ENCODE measurements around the gene IGFBP4. TPM values are rescaled to one million over a fixed set of nuclear protein-coding genes. Genes with fewer than 3 reads are reported as not detected.

IGFBP4 gene
- total and polyA plus RNA-seq, 12 donors, result 65.1 to 301 (median 128) TPM

GRCh38 chr17:40499551-40500189, 56.4 kb downstream of the IGFBP4 start:
- 12 to 16% methylated on average over 17 of the region's 17 CpGs for WGBS, 2 donors
- DNase-seq (peak; percentile 90), ATAC-seq (peak; percentile 93 to 98 (median 96))
- Histone ChIP-seq H3K27me3 (peaks cover 0 to 13% (median 0%) of the 10 kb centered on the region in 7 donors), H3K27ac (peak overlapping the region in 7 of 10 donors; percentile 31 to 74 (median 64)), H3K4me1 (peaks cover 10 to 29% (median 19%) of the 10 kb centered on the region in 9 donors), H3K4me3 (peak overlapping the region in 1 of 10 donors; percentile 1), H3K9me3 (peaks cover 0 to 12% (median 0%) of the 10 kb centered on the region in 11 donors), H3K36me3 (no peaks in the 10 kb centered on the region)
- TF ChIP-seq CTCF (IDR thresholded peaks at IDR 0.05), result peak in 4 of 9 donors; percentile 22 to 39 (median 31)
- intact Hi-C loops (cut with DNase I), result loop anchor here in 1 of 10 donors (2.0 kb wide), 1 partner anchor 33 kb away; no protein-coding TSS in a partner anchor

- DNase-seq (no peak), ATAC-seq (peak in 1 of 8 donors; percentile 33)
- intact Hi-C loops (cut with DNase I), result no loop called here
- Histone ChIP-seq H3K36me3 (no peaks in the 10 kb centered on the region), H3K9me3 (peaks cover 0 to 12% (median 0%) of the 10 kb centered on the region in 11 donors), H3K4me3 (no peak overlapping the region), H3K27me3 (peaks cover 0 to 13% (median 0%) of the 10 kb centered on the region in 7 donors), H3K4me1 (peaks cover 10 to 29% (median 19%) of the 10 kb centered on the region in 9 donors), H3K27ac (peak overlapping the region in 5 of 10 donors; percentile 31 to 74 (median 52))
- no peak for TF ChIP-seq CTCF (IDR thresholded peaks at IDR 0.05)
- 88 to 89% methylated on average over 11 of the region's 11 CpGs for WGBS, 2 donors
Measured at GRCh38 chr17:40500190-40500589, 56.9 kb downstream of the IGFBP4 start.

GRCh38 chr17:40500709-40501108, 57.5 kb downstream of the IGFBP4 start:
- TF ChIP-seq CTCF (IDR thresholded peaks at IDR 0.05), result no peak
- intact Hi-C loops (cut with DNase I), result no loop called here
- Histone ChIP-seq H3K9me3 (peaks cover 0 to 12% (median 0%) of the 10 kb centered on the region in 11 donors), H3K4me3 (no peak overlapping the region), H3K36me3 (no peaks in the 10 kb centered on the region), H3K4me1 (peaks cover 10 to 29% (median 19%) of the 10 kb centered on the region in 9 donors), H3K27ac (no peak overlapping the region), H3K27me3 (peaks cover 0 to 13% (median 0%) of the 10 kb centered on the region in 7 donors)
- 93 to 96% methylated on average over 10 of the region's 10 CpGs for WGBS, 2 donors
- no peak for DNase-seq
- ATAC-seq, result no peak

GRCh38 chr17:40501499-40501911, 58.3 kb downstream of the IGFBP4 start, which contains the start of gene TNS4:
TSS of gene TNS4 (minus strand) at chr17:40501623. CDS start at chr17:40496425, 5,198 bp downstream.
- no peak within 1 kb of the TSS for H3K27ac ChIP-seq
- no peak for DNase-seq
- no peak for TF ChIP-seq CTCF (IDR thresholded peaks at IDR 0.05)

More at GRCh38 chr17:40501499-40501911, 58.3 kb downstream of the IGFBP4 start, which contains the start of gene TNS4:
- no peak for ATAC-seq
- Histone ChIP-seq H3K27me3 (peaks cover 0 to 13% (median 0%) of the 10 kb centered on the region in 7 donors), H3K4me3 (no peak within 1 kb of the TSS), H3K9me3 (peaks cover 0 to 12% (median 0%) of the 10 kb centered on the region in 11 donors), H3K36me3 (no peaks in the 10 kb centered on the region), H3K4me1 (peaks cover 10 to 29% (median 19%) of the 10 kb centered on the region in 9 donors)
- intact Hi-C loops (cut with DNase I), result no loop called here
- 92% methylated on average over 7 of the region's 7 CpGs for WGBS, 2 donors
